GM23338 (cell line): ENCODE results near the gene DNAI7. TPM values are rescaled to one million over a fixed set of nuclear protein-coding genes. Genes with fewer than 3 reads are reported as not detected.

Experiments
- ATAC-seq: fragments of 200-7000 bp; cut with Tn5 transposase; 3 replicates; pipeline ENCODE4 v1.9.1; 2020
- DNase-seq: peaks from one replicate; pipeline ENCODE4 v3.0.0-alpha.2; 2015; ENCODE audit warnings: low spot score
- H2AFZ ChIP-seq: fragments of 200-600 bp; sonication (generic); 2 replicates; pipeline ENCODE4 v1.8.0; 2016; ENCODE audit warnings: antibody characterized with exemption, mild to moderate bottlenecking, moderate library complexity
- H3F3A ChIP-seq: fragments of 200-600 bp; sonication (generic); replicated peaks from 2 replicates; pipeline ENCODE4 v1.8.0; 2017; ENCODE audit warnings: antibody characterized with exemption, mixed run types, low read depth
- H3K27ac ChIP-seq: fragments of 200-600 bp; sonication (generic); 2 replicates; pipeline ENCODE4 v1.6.1; 2016; ENCODE audit warnings: low read depth
- H3K27me3 ChIP-seq: fragments of 200-600 bp; sonication (generic); 2 replicates; pipeline ENCODE4 v1.8.0; 2016; ENCODE audit warnings: mild to moderate bottlenecking, mixed run types, moderate library complexity; ENCODE audit not compliant: insufficient read depth
- H3K36me3 ChIP-seq: fragments of 200-600 bp; sonication (generic); 2 replicates; pipeline ENCODE4 v1.8.0; 2016; ENCODE audit warnings: mild to moderate bottlenecking; ENCODE audit not compliant: insufficient read depth
- H3K4me1 ChIP-seq: fragments of 200-600 bp; sonication (generic); 2 replicates; pipeline ENCODE4 v1.8.0; 2016; ENCODE audit warnings: mild to moderate bottlenecking, moderate library complexity; ENCODE audit not compliant: insufficient read depth
- H3K4me2 ChIP-seq: fragments of 200-600 bp; sonication (generic); 2 replicates; pipeline ENCODE4 v1.7.1; 2017; ENCODE audit warnings: mixed run types
- H3K4me3 ChIP-seq: fragments of 200-600 bp; sonication (generic); 2 replicates; pipeline ENCODE4 v1.6.1; 2016; ENCODE audit warnings: mixed run types
- H3K79me2 ChIP-seq: fragments of 200-600 bp; sonication (generic); replicated peaks from 2 replicates; pipeline ENCODE4 v1.8.0; 2017; ENCODE audit warnings: mild to moderate bottlenecking; ENCODE audit not compliant: insufficient read depth
- H3K9me2 ChIP-seq: fragments of 200-600 bp; sonication (generic); 2 replicates; pipeline ENCODE4 v1.8.0; 2017; ENCODE audit not compliant: insufficient read depth
- H4K20me1 ChIP-seq: fragments of 200-600 bp; sonication (generic); replicated peaks from 2 replicates; pipeline ENCODE4 v1.8.0; 2017; ENCODE audit warnings: mild to moderate bottlenecking; ENCODE audit not compliant: insufficient read depth
- H3K27ac Mint-ChIP-seq: 2 replicates; pipeline ENCODE4 v1.8.0; 2020; ENCODE audit warnings: inconsistent platforms, mild to moderate bottlenecking, moderate library complexity, mixed read lengths
- H3K27me3 Mint-ChIP-seq: 3 replicates; pipeline ENCODE4 v1.8.0; 2022; ENCODE audit warnings: low read depth, mild to moderate bottlenecking, moderate library complexity, mixed read lengths, inconsistent platforms; ENCODE audit not compliant: insufficient read depth, poor library complexity
- H3K36me3 Mint-ChIP-seq: 3 replicates; pipeline ENCODE4 v1.8.0; 2021; ENCODE audit warnings: low read depth, mild to moderate bottlenecking, inconsistent platforms, moderate library complexity, mixed read lengths
- H3K4me1 Mint-ChIP-seq: 3 replicates; pipeline ENCODE4 v1.8.0; 2020; ENCODE audit warnings: mild to moderate bottlenecking, inconsistent platforms, mixed read lengths
- H3K4me3 Mint-ChIP-seq: 3 replicates; pipeline ENCODE4 v1.8.0; 2021; ENCODE audit warnings: moderate library complexity, mild to moderate bottlenecking, inconsistent platforms, mixed read lengths
- H3K9me3 Mint-ChIP-seq: 3 replicates; pipeline ENCODE4 v1.8.0; 2020; ENCODE audit warnings: moderate library complexity, mild to moderate bottlenecking, inconsistent platforms, mixed read lengths
- CREB1 ChIP-seq: fragments of 250-450 bp; sonication (Bioruptor Pico); IDR thresholded peaks from 2 replicates; pipeline ENCODE4 v1.5.0; 2020; ENCODE audit warnings: low read depth, mild to moderate bottlenecking, moderate library complexity
- CTCF ChIP-seq, 2 experiments: fragments of 200-600 bp in 1 of 2; sonication (generic) in 1 of 2; conservative IDR thresholded peaks; 2 replicates each; pipeline versions ENCODE4 v1.5.1 to v1.6.1; 2016 to 2017; ENCODE audit warnings: antibody characterized with exemption in 2 of 2, low read depth in 2 of 2, mild to moderate bottlenecking in 2 of 2, moderate library complexity in 1 of 2
- ETS1 ChIP-seq: IDR thresholded peaks from 2 replicates; pipeline ENCODE4 v1.6.1; 2016; ENCODE audit warnings: antibody characterized with exemption
- EZH2 ChIP-seq: fragments of 200-600 bp; sonication (generic); IDR thresholded peaks from one replicate; pipeline ENCODE4 v1.8.0; 2017; ENCODE audit warnings: antibody characterized with exemption, mild to moderate bottlenecking, low read depth; ENCODE audit not compliant: unreplicated experiment
- EZH2phosphoT487 ChIP-seq: fragments of 200-600 bp; sonication (generic); IDR thresholded peaks from one replicate; pipeline ENCODE4 v1.8.1; 2018; ENCODE audit warnings: antibody characterized with exemption; ENCODE audit not compliant: unreplicated experiment
- JUNB ChIP-seq: IDR thresholded peaks from one replicate; pipeline ENCODE4 v1.6.1; 2016; ENCODE audit warnings: antibody characterized with exemption; ENCODE audit not compliant: unreplicated experiment
- NANOG ChIP-seq: IDR thresholded peaks from 2 replicates; pipeline ENCODE4 v1.6.1; 2016; ENCODE audit warnings: antibody characterized with exemption, borderline replicate concordance
- POLR2AphosphoS5 ChIP-seq: IDR thresholded peaks from 2 replicates; pipeline ENCODE4 v1.6.1; 2016; ENCODE audit warnings: antibody characterized with exemption, low read depth
- ZNF114 ChIP-seq: fragments of 250-450 bp; sonication (Bioruptor Pico); IDR thresholded peaks from 2 replicates; pipeline ENCODE4 v1.5.0; 2020; ENCODE audit warnings: mild to moderate bottlenecking, moderate library complexity
- ZNF331 ChIP-seq: fragments of 250-450 bp; sonication (Bioruptor Pico); IDR thresholded peaks from 2 replicates; pipeline ENCODE4 v1.5.0; 2020; ENCODE audit warnings: low read depth, mild to moderate bottlenecking, moderate library complexity
- ZNF462 ChIP-seq: fragments of 250-450 bp; sonication (Bioruptor Pico); IDR thresholded peaks from 2 replicates; pipeline ENCODE4 v1.5.0; 2020; ENCODE audit warnings: mild to moderate bottlenecking, moderate library complexity
- polyA plus RNA-seq: library from polyadenylated mRNA; unstranded; fragments of >200 nt; fragmentation: Nextera tagmentation; extraction: Ambion mirVana; gene quantifications from 2 replicates; pipeline ENCODE4 v1.2.1, GENCODE V29; 2016
- total RNA-seq: library from RNA; depleted of rRNA; stranded (reverse); fragments of >200 nt; shearing (Covaris generic); gene quantifications from 2 replicates; pipeline ENCODE4 v1.2.3, GENCODE V29; 2014

Gene DNAI7
- total and polyA plus RNA-seq, 2 experiments from 2014 or later = 0.08 TPM; not detected in 1

GRCh38 chr12:25063873-25064628, 130.9 kb downstream of the DNAI7 start:
- H2AFZ ChIP-seq = no peak overlapping the region
- no peaks in the 10 kb centered on the region for H3K79me2 ChIP-seq
- Mint-ChIP-seq H3K27me3 (peaks cover 4% of the 10 kb centered on the region), H3K27ac (peak overlapping the region; percentile 15; the same call in 1 of the 2 replicates), H3K36me3 (no peaks in the 10 kb centered on the region), H3K4me1 (peaks cover 19% of the 10 kb centered on the region), H3K9me3 (no peaks in the 10 kb centered on the region), H3K4me3 (no peak overlapping the region)
- DNase-seq = no peak
- no peak overlapping the region for H3K27ac ChIP-seq
- peak; percentile 53 for ATAC-seq
- H3K4me3 ChIP-seq = no peak overlapping the region
- TF ChIP-seq POLR2AphosphoS5 (no peak), EZH2phosphoT487 (no peak), CREB1 (CRISPR knock-in tag) (no peak), ETS1 (no peak), EZH2 (no peak), NANOG (no peak)
- H3K4me1 ChIP-seq = peaks cover 17% of the 10 kb centered on the region
- H3K27me3 ChIP-seq = no peaks in the 10 kb centered on the region
- H3K9me2 ChIP-seq = no peaks in the 10 kb centered on the region
- no peaks in the 10 kb centered on the region for H4K20me1 ChIP-seq
- no peaks in the 10 kb centered on the region for H3K36me3 ChIP-seq
- H3F3A ChIP-seq = no peaks in the 10 kb centered on the region
- H3K4me2 ChIP-seq = peak overlapping the region; percentile 50; the same call in 1 of the 2 replicates

GRCh38 chr12:25058658-25059058, 136.3 kb downstream of the DNAI7 start:
- H3K36me3 Mint-ChIP-seq = no peaks in the 10 kb centered on the region
- DNase-seq = no peak
- Histone ChIP-seq H4K20me1 (no peaks in the 10 kb centered on the region), H3K36me3 (no peaks in the 10 kb centered on the region), H2AFZ (no peak overlapping the region), H3K4me2 (no peak overlapping the region), H3K27me3 (no peaks in the 10 kb centered on the region), H3K4me1 (peaks cover 4% of the 10 kb centered on the region), H3K9me2 (no peaks in the 10 kb centered on the region), H3K27ac (no peak overlapping the region), H3K79me2 (no peaks in the 10 kb centered on the region), H3F3A (no peaks in the 10 kb centered on the region), H3K4me3 (no peak overlapping the region)
- H3K4me1 Mint-ChIP-seq = peaks cover 3% of the 10 kb centered on the region
- no peak overlapping the region for H3K4me3 Mint-ChIP-seq
- no peaks in the 10 kb centered on the region for H3K27me3 Mint-ChIP-seq
- no peak for ATAC-seq
- no peaks in the 10 kb centered on the region for H3K9me3 Mint-ChIP-seq
- H3K27ac Mint-ChIP-seq = no peak overlapping the region
- TF ChIP-seq ETS1 (no peak), EZH2 (no peak), JUNB (no peak), ZNF462 (no peak), ZNF331 (CRISPR knock-in tag) (no peak), POLR2AphosphoS5 (no peak), CREB1 (CRISPR knock-in tag) (no peak), CTCF (conservative IDR thresholded peaks at IDR 0.05; ENCODE audit: low read depth in 2 of 2) (no peak), ZNF114 (CRISPR knock-in tag) (no peak)
